Stimulated activated naive CD8-positive, alpha-beta T cell treated with anti-CD3 and anti-CD28 coated beads, Interleukin-15, amount 100 ng/mL, for 72 hours (primary cell): ENCODE results near the gene OR6V1.
"Not testable (repeated sequence)": the region's sequence is repeated elsewhere in the genome, so short reads cannot be mapped to it uniquely, and the experiment has no call there.

Source experiments
- ATAC-seq: fragments of 150-1000 bp; cut with Tn5 transposase; 2 replicates; pipeline ENCODE4 v1.10.0; 2021; ENCODE audit warnings: mild to moderate bottlenecking, moderate library complexity
- DNase-seq, 2 donors: peaks; one replicate each; pipeline ENCODE4 v3.0.0; 2021 to 2022
- H3K27ac Mint-ChIP-seq, 2 donors: one replicate each; pipeline ENCODE4 v1.8.0; 2022; ENCODE audit warnings: mild to moderate bottlenecking in 2 of 2, mixed read lengths in 2 of 2, moderate library complexity in 2 of 2
- H3K27me3 Mint-ChIP-seq: one replicate; pipeline ENCODE4 v1.8.0; 2022; ENCODE audit warnings: mixed read lengths
- H3K4me1 Mint-ChIP-seq: one replicate; pipeline ENCODE4 v1.8.0; 2022; ENCODE audit warnings: mild to moderate bottlenecking, mixed read lengths
- H3K4me3 Mint-ChIP-seq, 2 donors: one replicate each; pipeline ENCODE4 v1.8.0; 2022; ENCODE audit warnings: mild to moderate bottlenecking in 2 of 2, mixed read lengths in 2 of 2, moderate library complexity in 1 of 2
- H3K9me3 Mint-ChIP-seq, 2 donors: one replicate each; pipeline ENCODE4 v1.8.0; 2022; ENCODE audit warnings: mixed read lengths in 2 of 2

Gene OR6V1

GRCh38 chr7:143068446-143068845 lies 16.3 kb downstream of the OR6V1 start:
- H3K4me1 Mint-ChIP-seq: no peaks in the 10 kb centered on the region
- DNase-seq: no peak

DNA sequence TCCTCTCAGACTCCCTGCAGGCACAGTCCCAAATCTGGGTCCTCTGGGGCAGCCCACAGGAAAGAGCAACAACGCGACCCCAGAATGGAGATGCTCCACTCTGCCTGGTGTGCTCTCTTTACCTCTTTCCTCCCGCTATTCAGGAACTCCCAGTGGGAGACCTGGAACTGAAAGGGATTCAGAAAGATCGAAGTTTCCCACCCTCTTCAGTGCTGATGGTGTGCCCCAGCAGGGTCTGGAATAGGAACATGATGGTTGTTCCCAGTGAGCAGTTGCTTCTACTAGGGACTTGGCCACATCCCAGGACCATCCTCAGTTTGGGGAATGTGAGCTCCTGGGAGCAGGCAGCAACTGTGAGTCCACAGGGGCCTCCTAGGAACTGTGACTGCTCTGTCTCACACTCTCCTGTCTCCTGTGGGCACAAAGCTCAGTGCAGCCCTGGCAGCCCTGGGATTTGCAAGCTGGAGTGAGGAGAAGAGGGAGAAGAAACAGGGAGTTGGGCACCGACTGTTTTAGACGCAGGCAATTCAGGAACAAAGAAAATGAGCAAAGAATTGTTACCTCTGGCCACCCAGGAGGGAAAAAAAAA lies 17.9 kb downstream of the OR6V1 start:
- DNase-seq (no peak), ATAC-seq (no peak)
- no peaks in the 10 kb centered on the region for H3K4me1 Mint-ChIP-seq
- H3K27ac Mint-ChIP-seq: no peak overlapping the region
- H3K27me3 Mint-ChIP-seq: peaks cover 24% of the 10 kb centered on the region
- no peaks in the 10 kb centered on the region for H3K9me3 Mint-ChIP-seq
- no peak overlapping the region for H3K4me3 Mint-ChIP-seq

More at GRCh38 chr7:143068446-143068845, 16.3 kb downstream of the OR6V1 start:
- ATAC-seq: no peak
- H3K27me3 Mint-ChIP-seq: peaks cover 14% of the 10 kb centered on the region
- H3K9me3 Mint-ChIP-seq: no peaks in the 10 kb centered on the region
- H3K4me3 Mint-ChIP-seq: no peak overlapping the region
- no peak overlapping the region for H3K27ac Mint-ChIP-seq

DNA sequence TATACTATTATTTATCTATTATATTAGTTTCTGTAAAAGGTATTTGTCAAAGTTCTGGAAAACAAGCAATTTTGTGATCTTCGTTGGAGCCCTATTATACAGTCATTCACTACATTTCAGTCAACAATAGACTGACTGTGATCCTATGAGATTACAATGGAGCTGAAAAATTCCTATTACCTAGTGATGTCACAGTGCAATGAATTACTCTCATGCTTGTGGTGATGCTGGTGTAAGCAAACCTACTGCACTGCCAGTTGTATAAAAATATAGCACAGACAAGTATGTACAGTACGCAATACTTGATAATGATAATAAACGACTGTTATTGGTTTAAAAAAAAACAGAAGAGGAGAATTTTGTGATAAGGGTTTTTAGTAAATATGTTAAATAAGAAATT lies 21.4 kb downstream of the OR6V1 start:
- peaks cover 32% of the 10 kb centered on the region for H3K27me3 Mint-ChIP-seq
- no peak overlapping the region for H3K4me3 Mint-ChIP-seq
- peaks cover 0 to 8% of the 10 kb centered on the region in 2 donors for H3K9me3 Mint-ChIP-seq
- H3K4me1 Mint-ChIP-seq: no peaks in the 10 kb centered on the region
- DNase-seq (no peak), ATAC-seq (no peak)
- no peak overlapping the region for H3K27ac Mint-ChIP-seq

DNA sequence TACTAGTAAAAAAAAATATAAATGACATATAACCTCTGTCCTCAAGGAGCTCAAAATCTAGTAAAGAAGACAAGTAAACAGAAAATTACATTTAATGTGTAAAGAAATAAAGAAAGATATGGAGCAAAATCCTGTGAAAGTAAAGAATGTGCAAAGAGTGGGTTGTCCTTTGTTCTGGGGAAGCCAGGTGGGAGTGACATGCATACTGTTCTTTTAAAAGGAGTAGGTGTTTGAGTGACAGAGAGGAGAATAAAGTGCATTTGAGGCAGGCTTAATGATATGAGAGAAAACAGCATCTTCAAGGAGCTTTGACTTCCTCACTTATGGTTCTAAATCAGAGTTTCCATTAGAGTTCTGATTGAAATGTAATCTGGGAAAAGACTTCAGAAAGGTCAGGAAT lies 22.0 kb downstream of the OR6V1 start:
- no peak for ATAC-seq
- Mint-ChIP-seq H3K27ac (no peak overlapping the region), H3K4me3 (no peak overlapping the region), H3K27me3 (peaks cover 37% of the 10 kb centered on the region), H3K9me3 (peaks cover 0 to 8% of the 10 kb centered on the region in 2 donors), H3K4me1 (no peaks in the 10 kb centered on the region)
- no peak for DNase-seq

- Mint-ChIP-seq H3K27me3 (peaks cover 22% of the 10 kb centered on the region), H3K4me3 (no peak overlapping the region), H3K4me1 (no peaks in the 10 kb centered on the region), H3K9me3 (peaks cover 22 to 29% of the 10 kb centered on the region in 2 donors), H3K27ac (no peak overlapping the region)
- ATAC-seq: no peak
- DNase-seq: no peak
Observed at GRCh38 chr7:143085109-143085508, 33.0 kb downstream of the OR6V1 start.

DNA sequence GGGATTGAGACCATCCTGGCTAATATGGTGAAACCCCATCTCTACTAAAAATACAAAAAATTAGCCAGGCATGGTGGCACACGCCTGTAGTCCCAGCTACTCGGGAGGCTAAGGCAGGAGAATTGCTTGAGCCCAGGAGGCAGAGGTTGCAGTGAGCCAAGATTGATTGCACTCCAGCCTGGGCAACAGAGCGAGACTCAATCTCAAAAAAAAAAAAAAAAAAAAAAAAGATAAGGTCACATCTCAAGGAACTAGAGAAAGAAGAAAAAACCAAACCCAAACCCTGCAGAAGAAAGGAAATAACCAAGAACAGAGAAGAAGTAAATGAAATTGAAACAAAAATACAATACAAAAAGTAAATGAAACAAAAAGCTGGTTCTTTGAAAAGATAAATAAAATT lies 33.5 kb downstream of the OR6V1 start:
- not testable (repeated sequence) for H3K4me3 Mint-ChIP-seq, H3K4me1 Mint-ChIP-seq, H3K27ac Mint-ChIP-seq, ATAC-seq, DNase-seq
- H3K27me3 Mint-ChIP-seq: peaks cover 22% of the 10 kb centered on the region
- H3K9me3 Mint-ChIP-seq: peaks cover 22 to 29% of the 10 kb centered on the region in 2 donors

- H3K27me3 Mint-ChIP-seq: peaks cover 22% of the 10 kb centered on the region
- H3K4me1 Mint-ChIP-seq: not testable (repeated sequence)
Observed at GRCh38 chr7:143088549-143089231, 36.5 kb downstream of the OR6V1 start.

GRCh38 chr7:143096146-143096545 lies 44.0 kb downstream of the OR6V1 start:
- Mint-ChIP-seq H3K4me3 (no peak overlapping the region), H3K4me1 (no peaks in the 10 kb centered on the region), H3K27me3 (no peaks in the 10 kb centered on the region), H3K27ac (no peak overlapping the region), H3K9me3 (peaks cover 10 to 21% of the 10 kb centered on the region in 2 donors)
- DNase-seq (no peak), ATAC-seq (no peak)

More at GRCh38 chr7:143088549-143089231, 36.5 kb downstream of the OR6V1 start:
- peaks cover 16 to 25% of the 10 kb centered on the region in 2 donors for H3K9me3 Mint-ChIP-seq
- H3K27ac Mint-ChIP-seq, H3K4me3 Mint-ChIP-seq, ATAC-seq, DNase-seq: not testable (repeated sequence)

GRCh38 chr7:143099579-143099978 lies 47.4 kb downstream of the OR6V1 start:
- not testable (repeated sequence) for DNase-seq, H3K4me1 Mint-ChIP-seq, H3K27ac Mint-ChIP-seq, ATAC-seq, H3K27me3 Mint-ChIP-seq, H3K4me3 Mint-ChIP-seq
- peaks cover 10 to 21% of the 10 kb centered on the region in 2 donors for H3K9me3 Mint-ChIP-seq
